GM19467 (cell line): ENCODE measurements around the gene UBE2F.
A peak's percentile ranks its signal among the peaks of the same experiment; 100 is the strongest.

ENCODE experiments used
- ATAC-seq: cut with Tn5 transposase; IDR thresholded peaks from one replicate; pipeline ENCODE4 v1.9.1; 2021; ENCODE audit warnings: mild to moderate bottlenecking, moderate library complexity; ENCODE audit not compliant: unreplicated experiment

Gene UBE2F

GRCh38 chr2:237966565-237967462 lies at the start of gene UBE2F:
Gene UBE2F, plus strand, starts transcription at chr2:237967014. Its CDS starts 6,094 bp downstream, at chr2:237973108.
- ATAC-seq, result peak; percentile 95

GRCh38 chr2:237917696-237918374 lies 49.0 kb upstream of the UBE2F start:
- ATAC-seq, result no peak

- ATAC-seq, result no peak
These were observed 47.2 kb upstream of the UBE2F start for GRCh38 chr2:237919593-237919992.

GRCh38 chr2:237920673-237921072 lies 46.1 kb upstream of the UBE2F start:
- ATAC-seq, result no peak

GRCh38 chr2:237921967-237922492 lies 44.8 kb upstream of the UBE2F start:
- no peak for ATAC-seq

- no peak for ATAC-seq
These were observed 44.0 kb upstream of the UBE2F start for GRCh38 chr2:237922641-237923361.

GRCh38 chr2:237923481-237924163 lies 43.2 kb upstream of the UBE2F start:
- ATAC-seq, result peak; percentile 85

- ATAC-seq, result no peak
These were observed 42.7 kb upstream of the UBE2F start for GRCh38 chr2:237924164-237924534.

- ATAC-seq, result no peak
These were observed 39.7 kb upstream of the UBE2F start for GRCh38 chr2:237927135-237927534.

GRCh38 chr2:237927986-237928385 lies 38.8 kb upstream of the UBE2F start:
- ATAC-seq, result no peak

GRCh38 chr2:237929979-237930378 lies 36.8 kb upstream of the UBE2F start:
- ATAC-seq, result no peak

GRCh38 chr2:237931205-237931721 lies 35.6 kb upstream of the UBE2F start:
- no peak for ATAC-seq

GRCh38 chr2:237932731-237933131 lies 34.1 kb upstream of the UBE2F start:
- ATAC-seq, result no peak

- ATAC-seq, result no peak
These were observed 32.6 kb upstream of the UBE2F start for GRCh38 chr2:237934186-237934585.

- ATAC-seq, result no peak
These were observed 30.9 kb upstream of the UBE2F start for GRCh38 chr2:237935740-237936452.

GRCh38 chr2:237939251-237939650 lies 27.6 kb upstream of the UBE2F start:
- ATAC-seq, result no peak

GRCh38 chr2:237940828-237941227 lies 26.0 kb upstream of the UBE2F start:
- ATAC-seq, result no peak

GRCh38 chr2:237941239-237941638 lies 25.6 kb upstream of the UBE2F start:
- no peak for ATAC-seq

GRCh38 chr2:237942513-237942899 lies 24.3 kb upstream of the UBE2F start:
- ATAC-seq, result no peak
